MM.1S (cell line): ENCODE data around the gene CHST3.

Experiments
- DNase-seq: peaks from one replicate; pipeline ENCODE4 v3.0.0-alpha.2; 2015
- H2AFZ ChIP-seq: fragments of 300-600 bp; sonication (generic); 2 replicates; pipeline ENCODE4 v1.6.0; 2016; ENCODE audit warnings: antibody characterized with exemption, low read length
- H3F3A ChIP-seq: fragments of 300-600 bp; sonication (generic); 2 replicates; pipeline ENCODE4 v1.6.1; 2016; ENCODE audit warnings: mild to moderate bottlenecking, antibody characterized with exemption, low read length, moderate library complexity, mixed read lengths; ENCODE audit not compliant: insufficient read depth
- H3K27ac ChIP-seq: fragments of 300-600 bp; sonication (generic); 2 replicates; pipeline ENCODE4 v1.5.1; 2016; ENCODE audit warnings: mild to moderate bottlenecking, low read length
- H3K27me3 ChIP-seq: fragments of 300-600 bp; sonication (generic); replicated peaks from 2 replicates; pipeline ENCODE4 v1.6.0; 2016; ENCODE audit warnings: low read length; ENCODE audit not compliant: insufficient read depth
- H3K36me3 ChIP-seq: fragments of 300-600 bp; sonication (generic); replicated peaks from 2 replicates; pipeline ENCODE4 v1.6.1; 2016; ENCODE audit warnings: mild to moderate bottlenecking, low read length, mixed read lengths; ENCODE audit not compliant: insufficient read depth
- H3K4me1 ChIP-seq: fragments of 300-600 bp; sonication (generic); 2 replicates; pipeline ENCODE4 v1.6.1; 2016; ENCODE audit warnings: low read length, mixed read lengths
- H3K4me2 ChIP-seq: fragments of 300-600 bp; sonication (generic); 2 replicates; pipeline ENCODE4 v1.6.0; 2016; ENCODE audit warnings: low read depth, low read length
- H3K4me3 ChIP-seq: fragments of 300-600 bp; sonication (generic); 2 replicates; pipeline ENCODE4 v1.5.1; 2016; ENCODE audit warnings: low read length, mixed read lengths
- H3K79me2 ChIP-seq: fragments of 300-600 bp; sonication (generic); 2 replicates; pipeline ENCODE4 v1.6.1; 2016; ENCODE audit warnings: mixed run types, low read length, mixed read lengths
- H3K9ac ChIP-seq: fragments of 300-600 bp; sonication (generic); 2 replicates; pipeline ENCODE4 v1.6.1; 2016; ENCODE audit warnings: low read length, mixed read lengths
- H3K9me2 ChIP-seq: fragments of 300-600 bp; sonication (generic); replicated peaks from 2 replicates; pipeline ENCODE4 v1.6.1; 2016; ENCODE audit warnings: mild to moderate bottlenecking, low read length, mixed read lengths; ENCODE audit not compliant: insufficient read depth
- H3K9me3 ChIP-seq: fragments of 300-600 bp; sonication (generic); replicated peaks from 2 replicates; pipeline ENCODE4 v1.6.1; 2016; ENCODE audit warnings: mild to moderate bottlenecking, low read length, mixed read lengths; ENCODE audit not compliant: insufficient read depth
- H4K20me1 ChIP-seq: fragments of 300-600 bp; sonication (generic); 2 replicates; pipeline ENCODE4 v1.6.1; 2016; ENCODE audit warnings: mild to moderate bottlenecking, low read length, moderate library complexity, mixed read lengths; ENCODE audit not compliant: insufficient read depth
- EZH2 ChIP-seq: fragments of 300-600 bp; sonication (generic); optimal IDR thresholded peaks from 2 replicates; pipeline ENCODE3; 2017; ENCODE audit warnings: low read depth, mild to moderate bottlenecking, antibody characterized with exemption, low read length, mixed read lengths
- EZH2phosphoT487 ChIP-seq: fragments of 300-600 bp; sonication (generic); IDR thresholded peaks from 2 replicates; pipeline ENCODE4 v1.6.1; 2018; ENCODE audit warnings: antibody characterized with exemption, low read length
- TF ChIP-seq, protein P1 (sequence below): fragments of 300-600 bp; sonication (generic); IDR thresholded peaks from 2 replicates; pipeline ENCODE4 v1.5.1; 2016; ENCODE audit warnings: antibody characterized with exemption, low read length, mixed read lengths

The CHST3 gene

DNA sequence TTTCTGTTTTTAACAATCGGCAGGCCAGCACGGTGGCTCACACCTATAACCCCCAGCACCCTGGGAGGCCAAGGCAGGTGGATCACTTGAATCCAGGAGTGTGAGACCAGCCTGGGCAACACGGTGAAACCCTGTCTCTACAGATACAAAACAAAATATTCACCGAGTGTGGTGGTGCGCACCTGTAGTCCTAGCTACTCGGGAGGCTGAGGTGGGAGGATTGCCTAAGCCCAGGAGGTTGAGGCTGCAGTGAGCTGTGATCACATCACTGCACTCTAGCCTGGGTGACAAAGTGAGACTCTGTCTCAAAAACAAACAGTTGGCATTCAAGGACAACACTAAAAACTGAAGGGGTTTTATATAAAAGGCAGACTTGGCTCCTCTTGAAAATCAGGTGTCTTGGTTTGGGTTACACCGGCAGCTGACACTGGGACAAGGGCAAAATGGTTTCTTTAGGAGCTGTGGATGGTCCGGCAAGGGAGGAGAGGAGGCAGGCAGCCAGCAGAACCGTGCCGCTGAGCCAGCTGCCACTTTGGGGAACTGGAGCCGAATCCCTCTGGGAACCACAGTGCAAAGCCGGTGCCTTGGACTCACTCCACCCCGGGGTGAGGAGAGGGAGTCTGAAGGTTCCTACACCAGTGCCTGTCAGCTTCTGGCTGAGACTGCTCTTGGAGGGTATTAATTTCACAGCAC is 52.6 kb downstream of the CHST3 start:
- Histone ChIP-seq H3K9me2 (no peaks in the 10 kb centered on the region), H2AFZ (no peak overlapping the region), H3K27ac (no peak overlapping the region), H3K36me3 (no peaks in the 10 kb centered on the region), H3K9ac (no peak overlapping the region), H4K20me1 (no peaks in the 10 kb centered on the region), H3K9me3 (no peaks in the 10 kb centered on the region), H3K4me3 (no peak overlapping the region), H3K4me2 (no peak overlapping the region), H3K79me2 (no peaks in the 10 kb centered on the region), H3K4me1 (no peaks in the 10 kb centered on the region), H3F3A (no peaks in the 10 kb centered on the region), H3K27me3 (no peaks in the 10 kb centered on the region; the same call in 1 of the 2 replicates)
- TF ChIP-seq EZH2 (no peak), EZH2phosphoT487 (no peak)
- TF ChIP-seq, protein P1, sequence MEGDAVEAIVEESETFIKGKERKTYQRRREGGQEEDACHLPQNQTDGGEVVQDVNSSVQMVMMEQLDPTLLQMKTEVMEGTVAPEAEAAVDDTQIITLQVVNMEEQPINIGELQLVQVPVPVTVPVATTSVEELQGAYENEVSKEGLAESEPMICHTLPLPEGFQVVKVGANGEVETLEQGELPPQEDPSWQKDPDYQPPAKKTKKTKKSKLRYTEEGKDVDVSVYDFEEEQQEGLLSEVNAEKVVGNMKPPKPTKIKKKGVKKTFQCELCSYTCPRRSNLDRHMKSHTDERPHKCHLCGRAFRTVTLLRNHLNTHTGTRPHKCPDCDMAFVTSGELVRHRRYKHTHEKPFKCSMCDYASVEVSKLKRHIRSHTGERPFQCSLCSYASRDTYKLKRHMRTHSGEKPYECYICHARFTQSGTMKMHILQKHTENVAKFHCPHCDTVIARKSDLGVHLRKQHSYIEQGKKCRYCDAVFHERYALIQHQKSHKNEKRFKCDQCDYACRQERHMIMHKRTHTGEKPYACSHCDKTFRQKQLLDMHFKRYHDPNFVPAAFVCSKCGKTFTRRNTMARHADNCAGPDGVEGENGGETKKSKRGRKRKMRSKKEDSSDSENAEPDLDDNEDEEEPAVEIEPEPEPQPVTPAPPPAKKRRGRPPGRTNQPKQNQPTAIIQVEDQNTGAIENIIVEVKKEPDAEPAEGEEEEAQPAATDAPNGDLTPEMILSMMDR = no peak
- DNase-seq = no peak

DNA sequence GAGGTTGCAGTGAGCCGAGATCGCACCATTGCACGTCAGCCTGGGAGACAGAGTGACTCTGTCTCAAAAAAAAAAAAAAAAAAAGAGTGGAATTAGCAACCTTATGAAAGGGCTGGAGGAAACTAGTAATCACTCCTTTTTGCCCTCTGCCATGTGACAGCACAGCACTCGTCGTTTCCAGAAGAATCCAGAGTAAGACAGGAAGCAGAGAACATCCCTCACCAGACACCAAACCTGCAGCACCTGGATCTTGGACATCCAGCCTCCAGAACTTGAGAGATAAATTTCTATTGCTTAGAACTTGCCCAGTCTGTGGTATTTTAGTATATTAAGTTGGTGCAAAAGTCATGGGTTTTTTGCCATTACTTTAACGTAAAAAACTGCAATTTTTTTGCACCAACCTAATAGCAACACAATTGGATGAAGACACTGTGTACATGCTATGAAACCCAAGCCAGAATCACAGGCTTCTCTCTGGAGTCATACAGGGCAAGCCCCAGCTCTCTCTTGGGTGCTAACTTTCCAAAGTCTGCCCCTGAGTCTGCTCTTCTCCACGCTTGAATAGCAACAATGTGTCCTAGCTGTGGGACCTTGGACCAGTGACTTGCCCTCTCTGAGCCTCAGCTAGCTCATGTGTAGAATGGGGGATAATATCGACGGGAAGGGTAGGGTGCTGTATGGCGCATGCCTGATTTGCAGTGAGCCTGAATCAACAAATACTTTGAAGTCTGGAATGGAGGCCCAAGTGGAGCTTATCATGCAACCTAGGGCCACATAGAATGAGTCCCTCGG is 55.1 kb downstream of the CHST3 start:
- Histone ChIP-seq H3K4me2 (no peak overlapping the region), H3F3A (no peaks in the 10 kb centered on the region), H3K27me3 (no peaks in the 10 kb centered on the region; the same call in 1 of the 2 replicates), H3K36me3 (no peaks in the 10 kb centered on the region), H3K4me1 (no peaks in the 10 kb centered on the region), H4K20me1 (no peaks in the 10 kb centered on the region), H3K79me2 (no peaks in the 10 kb centered on the region), H3K9ac (no peak overlapping the region), H3K4me3 (no peak overlapping the region), H3K27ac (no peak overlapping the region), H3K9me2 (no peaks in the 10 kb centered on the region), H2AFZ (no peak overlapping the region), H3K9me3 (no peaks in the 10 kb centered on the region)
- DNase-seq = no peak
- TF ChIP-seq EZH2 = no peak
- TF ChIP-seq EZH2phosphoT487 = no peak
- TF ChIP-seq, protein P1 = no peak

DNA sequence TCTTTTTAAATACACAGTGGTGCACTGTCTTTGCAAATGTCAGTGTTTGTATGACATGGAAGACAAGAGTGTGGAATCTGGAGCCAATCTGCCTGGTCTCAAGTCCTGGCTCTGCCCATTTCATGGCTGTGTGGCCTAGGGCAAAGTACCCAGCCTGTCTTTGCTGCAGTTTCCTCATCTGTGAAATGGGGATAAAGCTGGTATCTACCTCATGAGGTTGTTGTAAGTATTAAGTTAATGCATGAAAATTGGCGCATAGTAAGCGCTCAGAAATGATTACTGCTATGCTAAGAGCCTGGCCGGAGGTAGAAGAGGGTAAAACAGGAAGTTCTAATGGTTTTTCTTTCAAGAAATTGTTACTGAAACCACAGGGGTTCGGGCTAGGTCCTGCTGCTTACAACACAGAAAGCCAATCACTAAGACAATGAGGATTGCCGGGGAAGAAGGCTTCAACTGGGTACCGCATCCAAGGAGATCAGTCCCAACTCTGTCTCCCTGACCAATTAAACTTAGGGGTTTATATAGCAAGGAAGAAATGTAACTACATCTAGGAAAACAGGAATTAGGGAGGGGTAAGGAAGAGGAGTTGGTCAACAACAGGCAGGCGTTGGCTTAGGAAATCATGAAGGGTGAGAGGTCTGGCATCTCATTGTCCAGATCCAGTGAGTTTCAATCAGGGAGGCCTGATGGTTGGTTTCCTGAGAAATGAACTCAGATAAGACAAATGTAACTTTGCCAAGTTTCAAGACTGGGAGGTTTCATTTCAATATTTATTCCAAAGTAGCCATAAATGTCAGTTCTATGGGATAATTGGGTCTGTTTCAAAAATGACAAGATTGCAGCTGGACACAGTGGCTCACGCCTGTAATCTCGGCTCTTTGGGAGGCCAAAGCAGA is 57.0 kb downstream of the CHST3 start:
- Histone ChIP-seq H4K20me1 (no peaks in the 10 kb centered on the region), H3K27me3 (no peaks in the 10 kb centered on the region), H3K36me3 (no peaks in the 10 kb centered on the region), H3K4me2 (no peak overlapping the region), H3K9me2 (no peaks in the 10 kb centered on the region), H3K79me2 (no peaks in the 10 kb centered on the region), H3K9ac (no peak overlapping the region), H3F3A (no peaks in the 10 kb centered on the region), H3K4me3 (no peak overlapping the region), H3K27ac (no peak overlapping the region), H3K4me1 (no peaks in the 10 kb centered on the region), H2AFZ (no peak overlapping the region), H3K9me3 (no peaks in the 10 kb centered on the region)
- TF ChIP-seq EZH2phosphoT487 = no peak
- DNase-seq = no peak
